ENCODE results near the gene SDSL.
A peak's percentile ranks its signal among the peaks of the same experiment; 100 is the strongest.

Gene SDSL

GRCh38 chr12:113436586-113436985 is 14.4 kb downstream of the SDSL start:
- TF ChIP-seq CTCF (IDR thresholded peaks at IDR 0.05; ENCODE audit: borderline replicate concordance, insufficient read depth, low read depth, low read length), result no peak
- no peak overlapping the region for H3K4me3 ChIP-seq (ENCODE audit: low read depth, low read length)

- H3K4me3 ChIP-seq (ENCODE audit: low read depth, low read length), result no peak overlapping the region
- no peak for TF ChIP-seq CTCF (IDR thresholded peaks at IDR 0.05; ENCODE audit: borderline replicate concordance, insufficient read depth, low read depth, low read length)
Observed at GRCh38 chr12:113436993-113437728, 15.0 kb downstream of the SDSL start.

GRCh38 chr12:113437729-113438100 is 15.5 kb downstream of the SDSL start:
- TF ChIP-seq CTCF (IDR thresholded peaks at IDR 0.05; ENCODE audit: borderline replicate concordance, insufficient read depth, low read depth, low read length), result no peak
- H3K4me3 ChIP-seq (ENCODE audit: low read depth, low read length), result no peak overlapping the region

GRCh38 chr12:113438523-113439300 is 16.5 kb downstream of the SDSL start:
- no peak overlapping the region for H3K4me3 ChIP-seq (ENCODE audit: low read depth, low read length)
- TF ChIP-seq CTCF (IDR thresholded peaks at IDR 0.05; ENCODE audit: borderline replicate concordance, insufficient read depth, low read depth, low read length), result no peak

- no peak for TF ChIP-seq CTCF (IDR thresholded peaks at IDR 0.05; ENCODE audit: borderline replicate concordance, insufficient read depth, low read depth, low read length)
- H3K4me3 ChIP-seq (ENCODE audit: low read depth, low read length), result no peak overlapping the region
Observed at GRCh38 chr12:113439301-113439597, 17.1 kb downstream of the SDSL start.

- H3K4me3 ChIP-seq (ENCODE audit: low read depth, low read length), result no peak overlapping the region
- TF ChIP-seq CTCF (IDR thresholded peaks at IDR 0.05; ENCODE audit: borderline replicate concordance, insufficient read depth, low read depth, low read length), result peak; percentile 69
Observed at GRCh38 chr12:113439606-113440030, 17.4 kb downstream of the SDSL start.

- no peak overlapping the region for H3K4me3 ChIP-seq (ENCODE audit: low read depth, low read length)
- no peak for TF ChIP-seq CTCF (IDR thresholded peaks at IDR 0.05; ENCODE audit: borderline replicate concordance, insufficient read depth, low read depth, low read length)
Observed at GRCh38 chr12:113440336-113440735, 18.2 kb downstream of the SDSL start.
